Heart left ventricle (tissue), 16 donors: Measurements from ENCODE around the gene IRF8. TPM values are rescaled to one million over a fixed set of nuclear protein-coding genes. Genes with fewer than 3 reads are reported as not detected.

Experiments used
- ATAC-seq, 4 donors: fragments of 200-7000 bp; cut with Tn5 transposase; one replicate each; pipeline ENCODE4 v1.9.1; 2020 to 2022; ENCODE audit warnings: moderate library complexity in 4 of 4, mild to moderate bottlenecking in 3 of 4, moderate number of reproducible peaks in 1 of 4
- DNase-seq, 5 donors: peaks; one replicate each; pipeline ENCODE4 v3.0.0-alpha.2; 2020
- H3K27ac ChIP-seq, 12 donors: fragments of 200-600 bp; sonication (generic) in 4 of 12; one replicate each; pipeline versions ENCODE4 v1.5.0 to v1.8.0; 2016 to 2022; ENCODE audit warnings: mild to moderate bottlenecking in 2 of 12
- H3K27me3 ChIP-seq, 9 donors: fragments of 200-600 bp; sonication (generic) in 2 of 9; one replicate each; pipeline versions ENCODE4 v1.5.1 to v1.8.0; 2016 to 2022; ENCODE audit warnings: mild to moderate bottlenecking in 3 of 9
- H3K36me3 ChIP-seq, 9 donors: fragments of 200-600 bp; sonication (generic) in 2 of 9; one replicate each; pipeline versions ENCODE4 v1.5.0 to v1.8.0; 2018 to 2022; ENCODE audit warnings: mild to moderate bottlenecking in 2 of 9
- H3K4me1 ChIP-seq, 12 donors: fragments of 200-600 bp; sonication (generic) in 4 of 12; one replicate each; pipeline versions ENCODE4 v1.5.0 to v1.8.0; 2016 to 2022; ENCODE audit warnings: mild to moderate bottlenecking in 3 of 12
- H3K4me3 ChIP-seq, 12 donors: fragments of 200-600 bp; sonication (generic) in 4 of 12; one replicate each; pipeline versions ENCODE4 v1.5.0 to v1.8.0; 2017 to 2022; ENCODE audit warnings: mild to moderate bottlenecking in 9 of 12, moderate library complexity in 4 of 12
- H3K9me3 ChIP-seq, 12 donors: fragments of 200-600 bp; sonication (generic) in 4 of 12; one replicate each; pipeline versions ENCODE4 v1.5.0 to v1.8.0; 2016 to 2022; ENCODE audit warnings: mild to moderate bottlenecking in 1 of 12
- POLR2A ChIP-seq, 2 donors: fragments of 450-650 bp; IDR thresholded peaks; one replicate each; pipeline ENCODE4 v1.6.1; 2017; ENCODE audit warnings: antibody characterized with exemption in 2 of 2, mild to moderate bottlenecking in 2 of 2, moderate library complexity in 2 of 2
- WGBS, 4 donors: extraction: QIAGEN DNeasy Blood & Tissue Kit in 2 of 4; methylation state at CpG; one replicate each; pipeline versions ENCODE4 v1.1.5 to v1.1.7; 2013 to 2018; 5-methylcytosine and 5-hydroxymethylcytosine counted together
- intact Hi-C, 10 donors: fragments of 100-400 bp; cut with DNase I; formaldehyde crosslinking; loops; one replicate each; pipeline versions ENCODE4 v1.11.1 to v1.14.2; 2022
- polyA plus RNA-seq, 2 donors: library from polyadenylated mRNA; stranded (reverse); fragments of 200-250 nt; gene quantifications; one replicate each; pipeline ENCODE4 v1.2.3, GENCODE V29; 2013
- total RNA-seq, 9 donors: library from RNA; depleted of rRNA in 2 of 9; stranded (reverse); fragments of >200 nt in 2 of 9; fragmentation: NEBNext Ultra II Directional in 3 of 9; extraction: Animal tissue kit (Norgen Biotek cat#: 25700) in 3 of 9; gene quantifications; one replicate each; pipeline versions ENCODE4 v1.1.0 to v1.2.4, GENCODE V29; 2016 to 2023
- TF ChIP-seq, protein P1 (sequence below), 12 donors: fragments of 200-600 bp; sonication (generic) in 4 of 12; IDR thresholded peaks; one replicate each; pipeline versions ENCODE4 v1.5.0 to v1.8.0; 2018 to 2022; ENCODE audit warnings: antibody characterized with exemption in 12 of 12, mild to moderate bottlenecking in 5 of 12
- donor health status: ischemic (EF 13 %, LVEDD 7.1; RV severe dilation, severe dysfunction).
- donor health status: healthy with polysubstance abuse.
- donor health status: DM: no; HTN: yes; CAD: no.
- donor health status: DM: no; HTN: no; CAD: no.
- donor health status: ischemic (EF 25% LVEDD 6.9; RV normal size, moderate dysfunction).
- donor health status: ischemic (EF 25% LVEDD 5.7; RV mildly dilated, moderate dysfunction).
- donor health status: healthy.
- donor health status: DM: yes; HTN: yes; CAD: no.
- donor health status: ischemic (EF 35%, LVEDD 5.7; RV mildly dilated, moderate dysfunction).
- donor health status: nonischemic (EF 11% LVEDD 7.7; RV severe dilation, severe dysfunction).
- donor health status: DM: yes; HTN: yes; CAD: no.
- donor health status: PGD.
- donor health status: ischemic (EF 29% LVEDD 5.4; RV normal size, mild dysfunction).
- donor health status: nonischemic (EF 23%, LVEDD 6.1; RV moderate dilation, normal function).

The IRF8 gene
- total and polyA plus RNA-seq, 11 donors = 1.0 to 31.8 (median 3.1) TPM

DNA sequence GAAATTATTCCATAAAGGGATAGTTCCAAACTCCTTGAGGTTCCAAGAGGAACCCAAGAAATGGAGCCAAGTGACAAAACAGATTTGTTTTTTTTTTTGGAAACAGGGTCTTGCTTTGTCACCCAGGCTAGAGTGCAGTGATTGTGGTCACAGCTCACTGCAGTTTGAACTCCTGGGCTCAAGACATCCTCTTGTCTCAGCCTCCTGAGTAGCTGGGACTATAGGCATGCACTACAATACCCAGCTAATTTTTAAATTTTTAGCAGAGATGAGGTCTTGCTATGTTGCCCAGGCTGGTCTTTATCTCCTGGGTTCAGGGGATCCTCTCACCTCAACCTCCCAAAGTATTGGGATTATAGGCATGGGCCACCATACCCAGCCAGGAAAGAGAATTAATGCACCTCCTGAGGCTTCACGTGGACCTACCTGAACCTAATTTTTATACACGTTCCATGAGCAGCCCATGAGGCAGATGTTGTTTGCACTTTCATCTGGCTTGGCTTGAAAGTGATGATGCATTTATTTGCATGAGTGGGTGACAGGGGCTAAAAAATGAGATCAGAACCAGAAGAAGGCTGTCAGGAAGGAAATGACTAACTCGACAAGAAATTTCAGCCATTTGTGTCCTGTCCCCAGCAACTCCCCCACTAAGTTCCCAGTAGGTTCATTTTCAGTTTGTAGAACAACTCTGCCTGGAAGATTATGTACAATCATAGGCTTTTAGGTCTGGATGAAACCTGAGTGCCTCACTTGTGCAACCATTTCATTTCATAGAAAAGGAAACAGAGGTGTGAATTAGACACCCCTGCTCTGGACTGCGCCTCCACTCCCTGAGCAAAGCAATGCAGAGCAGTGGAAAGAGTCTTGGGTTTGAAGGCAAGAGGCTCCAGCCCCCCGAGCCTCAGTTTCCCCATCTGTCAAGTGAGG is 10.3 kb upstream of the IRF8 start:
- Histone ChIP-seq H3K4me1 (peaks cover 0 to 17% (median 0%) of the 10 kb centered on the region in 12 donors), H3K4me3 (no peak overlapping the region), H3K9me3 (no peaks in the 10 kb centered on the region), H3K27ac (peak overlapping the region in 1 of 12 donors; percentile 53), H3K36me3 (no peaks in the 10 kb centered on the region), H3K27me3 (peaks cover 0 to 40% (median 9%) of the 10 kb centered on the region in 9 donors)
- intact Hi-C loops = no loop called here
- ATAC-seq (peak in 2 of 4 donors; percentile 41 to 50), DNase-seq (no peak)
- 38 to 50% (median 47%) methylated on average over 5 of the region's 5 CpGs for WGBS, 4 donors
- no peak for TF ChIP-seq POLR2A (IDR thresholded peaks at IDR 0.05)
- TF ChIP-seq, protein P1, sequence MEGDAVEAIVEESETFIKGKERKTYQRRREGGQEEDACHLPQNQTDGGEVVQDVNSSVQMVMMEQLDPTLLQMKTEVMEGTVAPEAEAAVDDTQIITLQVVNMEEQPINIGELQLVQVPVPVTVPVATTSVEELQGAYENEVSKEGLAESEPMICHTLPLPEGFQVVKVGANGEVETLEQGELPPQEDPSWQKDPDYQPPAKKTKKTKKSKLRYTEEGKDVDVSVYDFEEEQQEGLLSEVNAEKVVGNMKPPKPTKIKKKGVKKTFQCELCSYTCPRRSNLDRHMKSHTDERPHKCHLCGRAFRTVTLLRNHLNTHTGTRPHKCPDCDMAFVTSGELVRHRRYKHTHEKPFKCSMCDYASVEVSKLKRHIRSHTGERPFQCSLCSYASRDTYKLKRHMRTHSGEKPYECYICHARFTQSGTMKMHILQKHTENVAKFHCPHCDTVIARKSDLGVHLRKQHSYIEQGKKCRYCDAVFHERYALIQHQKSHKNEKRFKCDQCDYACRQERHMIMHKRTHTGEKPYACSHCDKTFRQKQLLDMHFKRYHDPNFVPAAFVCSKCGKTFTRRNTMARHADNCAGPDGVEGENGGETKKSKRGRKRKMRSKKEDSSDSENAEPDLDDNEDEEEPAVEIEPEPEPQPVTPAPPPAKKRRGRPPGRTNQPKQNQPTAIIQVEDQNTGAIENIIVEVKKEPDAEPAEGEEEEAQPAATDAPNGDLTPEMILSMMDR (IDR thresholded peaks at IDR 0.05) = no peak

DNA sequence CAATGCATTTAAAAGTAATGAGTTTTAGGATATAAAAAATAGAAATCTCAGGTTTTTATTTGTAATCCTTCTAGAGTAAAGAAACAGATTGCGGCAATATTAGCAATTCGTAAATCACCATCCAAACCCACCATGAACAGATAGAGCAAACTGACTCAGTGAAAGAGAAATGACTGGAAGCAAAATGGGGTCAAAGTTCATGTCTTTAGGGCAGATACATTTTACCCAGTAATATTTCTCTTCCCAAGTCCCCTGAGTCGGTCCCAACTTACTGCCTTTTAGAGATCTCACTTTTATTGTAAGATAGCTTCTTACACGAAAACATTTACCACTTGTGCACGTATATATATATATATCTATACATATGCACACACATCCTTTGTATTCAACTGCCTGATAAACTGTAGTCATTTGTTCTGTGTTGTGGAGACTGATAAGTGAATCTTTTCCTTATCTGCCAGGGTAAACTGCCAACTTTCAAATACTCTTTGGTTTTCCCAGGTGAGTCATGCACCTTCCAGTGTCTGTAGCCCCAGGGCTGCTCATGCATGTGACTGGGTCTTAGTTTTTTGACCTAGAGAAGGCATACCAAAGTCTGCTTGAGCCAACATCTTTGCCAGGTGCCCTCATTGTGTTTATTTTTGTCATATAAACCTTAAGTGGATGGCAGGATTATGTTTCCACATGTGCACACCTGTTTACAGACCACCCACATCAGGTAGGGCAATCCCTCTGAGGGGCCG is 7.8 kb upstream of the IRF8 start:
- Histone ChIP-seq H3K9me3 (no peaks in the 10 kb centered on the region), H3K27ac (no peak overlapping the region), H3K4me1 (peaks cover 0 to 17% (median 0%) of the 10 kb centered on the region in 12 donors), H3K4me3 (no peak overlapping the region), H3K36me3 (no peaks in the 10 kb centered on the region), H3K27me3 (peaks cover 0 to 26% (median 5%) of the 10 kb centered on the region in 9 donors)
- no peak for DNase-seq
- no peak for TF ChIP-seq POLR2A (IDR thresholded peaks at IDR 0.05)
- TF ChIP-seq, protein P1 (IDR thresholded peaks at IDR 0.05) = no peak
- intact Hi-C loops = no loop called here
- 81 to 95% (median 90%) methylated on average over 6 of the region's 6 CpGs for WGBS, 4 donors
- no peak for ATAC-seq

DNA sequence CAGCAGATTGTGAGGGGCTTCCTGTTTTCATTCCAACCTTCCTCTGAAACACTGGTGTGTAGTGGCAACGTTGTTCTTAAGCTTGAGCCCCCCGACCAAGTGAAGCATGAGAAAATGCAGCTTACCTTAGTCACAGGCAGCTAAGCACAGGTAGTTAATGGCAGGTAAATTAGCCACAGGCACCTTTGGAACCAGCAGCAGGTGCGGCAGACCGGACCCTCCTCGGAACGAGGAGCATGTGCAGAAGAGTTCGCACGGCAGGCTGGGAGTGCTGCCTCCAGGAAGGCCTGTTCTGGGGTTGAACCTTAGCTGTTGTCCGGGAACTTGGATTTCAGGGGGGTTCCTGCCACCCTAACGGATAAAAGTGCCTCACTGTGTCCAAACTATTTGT is 7.2 kb upstream of the IRF8 start:
- ATAC-seq (no peak), DNase-seq (no peak)
- intact Hi-C loops = no loop called here
- 84 to 95% (median 88%) methylated on average over 10 of the region's 10 CpGs for WGBS, 4 donors
- TF ChIP-seq POLR2A (IDR thresholded peaks at IDR 0.05) = no peak
- Histone ChIP-seq H3K27ac (no peak overlapping the region), H3K4me3 (no peak overlapping the region), H3K9me3 (no peaks in the 10 kb centered on the region), H3K27me3 (peaks cover 0 to 26% (median 3%) of the 10 kb centered on the region in 9 donors), H3K36me3 (no peaks in the 10 kb centered on the region), H3K4me1 (peaks cover 0 to 17% (median 0%) of the 10 kb centered on the region in 12 donors)

DNA sequence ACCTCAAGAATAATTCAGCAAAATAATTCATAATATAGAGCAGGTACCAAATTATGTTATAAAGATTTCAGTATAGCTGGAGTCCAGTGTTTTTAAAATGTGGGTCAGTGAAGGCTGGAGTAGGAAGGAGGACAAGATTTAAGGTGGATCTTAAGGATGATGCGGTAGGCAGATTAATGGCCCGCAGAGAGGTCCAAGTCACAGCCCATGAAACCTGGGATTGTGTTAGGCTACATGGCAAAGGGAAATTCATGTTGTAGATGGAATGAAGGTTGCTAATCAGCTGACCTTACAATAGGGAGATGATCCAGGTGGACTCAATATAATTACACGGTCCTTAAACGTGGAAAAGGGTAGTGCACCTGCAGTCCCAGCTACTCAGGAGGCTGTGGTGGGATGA is 6.2 kb upstream of the IRF8 start:
- ATAC-seq (no peak), DNase-seq (no peak)
- no peak overlapping the region for H3K4me3 ChIP-seq
- intact Hi-C loops = no loop called here
- peaks cover 0 to 35% (median 0%) of the 10 kb centered on the region in 9 donors for H3K27me3 ChIP-seq
- no peaks in the 10 kb centered on the region for H3K9me3 ChIP-seq
- TF ChIP-seq POLR2A (IDR thresholded peaks at IDR 0.05) = no peak
- TF ChIP-seq, protein P1 (IDR thresholded peaks at IDR 0.05) = no peak
- WGBS, 4 donors = 78 to 86% (median 84%) methylated on average over 4 of the region's 4 CpGs
- H3K36me3 ChIP-seq = no peaks in the 10 kb centered on the region
- H3K4me1 ChIP-seq = peaks cover 0 to 24% (median 0%) of the 10 kb centered on the region in 12 donors
- no peak overlapping the region for H3K27ac ChIP-seq
